ENCODE measurements around the gene ST3GAL6.

DNA sequence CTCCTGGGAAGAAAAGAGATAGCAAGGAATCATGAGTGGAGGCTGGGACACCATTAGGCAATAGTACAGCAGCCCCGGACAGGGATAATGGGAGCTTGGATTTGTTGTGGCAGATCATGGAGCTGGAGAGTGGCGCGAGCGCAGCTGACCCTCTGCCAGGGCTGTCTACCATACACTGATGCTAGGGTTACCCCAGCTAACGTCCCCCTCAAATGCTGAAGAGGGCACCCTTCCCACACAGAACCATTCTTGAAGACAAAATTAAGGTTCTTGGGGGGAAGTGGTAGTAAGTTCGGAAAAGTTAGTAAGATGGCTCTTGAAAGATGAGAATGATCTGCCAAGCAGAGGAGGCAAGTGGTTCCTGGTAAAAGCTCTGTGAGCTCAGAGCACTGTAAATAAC lies 61.1 kb downstream of the ST3GAL6 start:
- TF ChIP-seq, protein P1, sequence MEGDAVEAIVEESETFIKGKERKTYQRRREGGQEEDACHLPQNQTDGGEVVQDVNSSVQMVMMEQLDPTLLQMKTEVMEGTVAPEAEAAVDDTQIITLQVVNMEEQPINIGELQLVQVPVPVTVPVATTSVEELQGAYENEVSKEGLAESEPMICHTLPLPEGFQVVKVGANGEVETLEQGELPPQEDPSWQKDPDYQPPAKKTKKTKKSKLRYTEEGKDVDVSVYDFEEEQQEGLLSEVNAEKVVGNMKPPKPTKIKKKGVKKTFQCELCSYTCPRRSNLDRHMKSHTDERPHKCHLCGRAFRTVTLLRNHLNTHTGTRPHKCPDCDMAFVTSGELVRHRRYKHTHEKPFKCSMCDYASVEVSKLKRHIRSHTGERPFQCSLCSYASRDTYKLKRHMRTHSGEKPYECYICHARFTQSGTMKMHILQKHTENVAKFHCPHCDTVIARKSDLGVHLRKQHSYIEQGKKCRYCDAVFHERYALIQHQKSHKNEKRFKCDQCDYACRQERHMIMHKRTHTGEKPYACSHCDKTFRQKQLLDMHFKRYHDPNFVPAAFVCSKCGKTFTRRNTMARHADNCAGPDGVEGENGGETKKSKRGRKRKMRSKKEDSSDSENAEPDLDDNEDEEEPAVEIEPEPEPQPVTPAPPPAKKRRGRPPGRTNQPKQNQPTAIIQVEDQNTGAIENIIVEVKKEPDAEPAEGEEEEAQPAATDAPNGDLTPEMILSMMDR (IDR thresholded peaks at IDR 0.05): no peak
- TF ChIP-seq POLR2A (IDR thresholded peaks at IDR 0.05) (no peak), EP300 (IDR thresholded peaks at IDR 0.05) (no peak), POLR2AphosphoS5 (IDR thresholded peaks at IDR 0.05) (no peak)

Data from sigmoid colon (tissue), 4 donors.